ENCODE measurements around the gene TPR. TPM values are rescaled to one million over a fixed set of nuclear protein-coding genes. Genes with fewer than 3 reads are reported as not detected.

Gene TPR
- total RNA-seq, 3 donors from 2014 or later (not counting 1 experiment from before 2014, with no cell fraction given), result 96.8 to 137 (median 116) TPM

DNA sequence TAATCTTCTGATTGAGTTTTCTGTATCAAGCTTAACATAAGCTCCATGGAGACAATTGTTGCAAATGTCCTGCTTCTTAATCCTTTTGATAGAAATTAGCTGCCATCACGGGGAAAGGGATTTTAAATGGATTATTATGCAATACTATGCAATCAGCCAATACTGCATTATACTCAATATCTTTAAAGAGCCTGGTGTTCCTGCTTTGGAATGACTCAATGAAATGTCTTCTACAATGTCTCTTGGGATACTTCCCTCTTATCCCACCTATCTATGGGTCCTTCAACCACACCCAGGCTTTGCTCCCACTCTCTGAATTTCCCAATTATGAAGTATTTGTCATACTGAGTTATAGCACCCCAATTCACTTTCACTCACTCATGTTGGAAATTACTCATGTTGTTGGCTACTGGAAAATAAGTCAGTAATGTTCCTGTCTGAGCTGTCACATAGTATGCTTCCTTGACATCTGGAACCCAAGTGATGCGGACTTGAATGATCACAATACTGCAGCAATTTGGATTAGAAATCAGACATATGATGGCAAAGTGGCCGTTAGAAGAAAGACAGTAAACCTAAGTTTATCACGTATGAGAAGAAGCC, 85.0 kb downstream of the TPR start:
- H3K27me3 ChIP-seq (ENCODE audit: control insufficient read depth, insufficient read depth, low read length), result no peaks in the 10 kb centered on the region
- intact Hi-C loops (cut with micrococcal nuclease), result no loop called here
- no peaks in the 10 kb centered on the region for H3K9me3 Mint-ChIP-seq
- WGBS (ENCODE audit: insufficient coverage), result 95% methylated on average over 3 of the region's 4 CpGs
- no peaks in the 10 kb centered on the region for H3K4me1 ChIP-seq (ENCODE audit: control insufficient read depth, insufficient read depth, low read length)
- TF ChIP-seq, protein P1, sequence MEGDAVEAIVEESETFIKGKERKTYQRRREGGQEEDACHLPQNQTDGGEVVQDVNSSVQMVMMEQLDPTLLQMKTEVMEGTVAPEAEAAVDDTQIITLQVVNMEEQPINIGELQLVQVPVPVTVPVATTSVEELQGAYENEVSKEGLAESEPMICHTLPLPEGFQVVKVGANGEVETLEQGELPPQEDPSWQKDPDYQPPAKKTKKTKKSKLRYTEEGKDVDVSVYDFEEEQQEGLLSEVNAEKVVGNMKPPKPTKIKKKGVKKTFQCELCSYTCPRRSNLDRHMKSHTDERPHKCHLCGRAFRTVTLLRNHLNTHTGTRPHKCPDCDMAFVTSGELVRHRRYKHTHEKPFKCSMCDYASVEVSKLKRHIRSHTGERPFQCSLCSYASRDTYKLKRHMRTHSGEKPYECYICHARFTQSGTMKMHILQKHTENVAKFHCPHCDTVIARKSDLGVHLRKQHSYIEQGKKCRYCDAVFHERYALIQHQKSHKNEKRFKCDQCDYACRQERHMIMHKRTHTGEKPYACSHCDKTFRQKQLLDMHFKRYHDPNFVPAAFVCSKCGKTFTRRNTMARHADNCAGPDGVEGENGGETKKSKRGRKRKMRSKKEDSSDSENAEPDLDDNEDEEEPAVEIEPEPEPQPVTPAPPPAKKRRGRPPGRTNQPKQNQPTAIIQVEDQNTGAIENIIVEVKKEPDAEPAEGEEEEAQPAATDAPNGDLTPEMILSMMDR (IDR thresholded peaks at IDR 0.05), result no peak
- H3K36me3 ChIP-seq (ENCODE audit: control insufficient read depth, insufficient read depth, low read length), result no peaks in the 10 kb centered on the region
- DNase-seq (no peak), ATAC-seq (no peak)
- peaks cover 15 to 26% of the 10 kb centered on the region in 2 donors for H3K27me3 Mint-ChIP-seq (ENCODE audit: low read depth in 2 of 2)
- H3K4me3 Mint-ChIP-seq, result no peak overlapping the region
- H3K36me3 Mint-ChIP-seq, result no peaks in the 10 kb centered on the region
- no peaks in the 10 kb centered on the region for H3K9me3 ChIP-seq (ENCODE audit: control insufficient read depth, insufficient read depth, low read length)
- H3K27ac ChIP-seq (ENCODE audit: low read length), result no peak overlapping the region
- H3K4me1 Mint-ChIP-seq, result no peaks in the 10 kb centered on the region
- H3K4me3 ChIP-seq (ENCODE audit: low read length), result no peak overlapping the region
- no peak overlapping the region for H3K27ac Mint-ChIP-seq

GRCh38 chr1:186286615-186287315, 88.3 kb downstream of the TPR start:
- WGBS (ENCODE audit: insufficient coverage), result 92% methylated on average over 4 of the region's 7 CpGs
- Histone ChIP-seq H3K36me3 (ENCODE audit: control insufficient read depth, insufficient read depth, low read length) (no peaks in the 10 kb centered on the region), H3K27me3 (ENCODE audit: control insufficient read depth, insufficient read depth, low read length) (no peaks in the 10 kb centered on the region), H3K4me3 (ENCODE audit: low read length) (no peak overlapping the region), H3K4me1 (ENCODE audit: control insufficient read depth, insufficient read depth, low read length) (no peaks in the 10 kb centered on the region), H3K27ac (ENCODE audit: low read length) (no peak overlapping the region), H3K9me3 (ENCODE audit: control insufficient read depth, insufficient read depth, low read length) (no peaks in the 10 kb centered on the region)
- Mint-ChIP-seq H3K4me1 (no peaks in the 10 kb centered on the region), H3K4me3 (no peak overlapping the region), H3K27me3 (ENCODE audit: low read depth in 2 of 2) (peaks cover 17 to 18% of the 10 kb centered on the region in 2 donors), H3K9me3 (no peaks in the 10 kb centered on the region), H3K27ac (no peak overlapping the region), H3K36me3 (no peaks in the 10 kb centered on the region)
- TF ChIP-seq, protein P1 (IDR thresholded peaks at IDR 0.05), result no peak
- ATAC-seq (no peak), DNase-seq (no peak)
- intact Hi-C loops (cut with micrococcal nuclease), result no loop called here

GRCh38 chr1:186283374-186283773, 91.7 kb downstream of the TPR start:
- Mint-ChIP-seq H3K36me3 (no peaks in the 10 kb centered on the region), H3K27me3 (ENCODE audit: low read depth in 2 of 2) (peaks cover 16 to 24% of the 10 kb centered on the region in 2 donors), H3K27ac (no peak overlapping the region), H3K4me3 (no peak overlapping the region), H3K4me1 (no peaks in the 10 kb centered on the region), H3K9me3 (no peaks in the 10 kb centered on the region)
- H3K9me3 ChIP-seq (ENCODE audit: control insufficient read depth, insufficient read depth, low read length), result no peaks in the 10 kb centered on the region
- H3K4me1 ChIP-seq (ENCODE audit: control insufficient read depth, insufficient read depth, low read length), result no peaks in the 10 kb centered on the region
- no peaks in the 10 kb centered on the region for H3K36me3 ChIP-seq (ENCODE audit: control insufficient read depth, insufficient read depth, low read length)
- H3K27ac ChIP-seq (ENCODE audit: low read length), result no peak overlapping the region
- H3K27me3 ChIP-seq (ENCODE audit: control insufficient read depth, insufficient read depth, low read length), result no peaks in the 10 kb centered on the region
- DNase-seq (no peak), ATAC-seq (no peak)
- intact Hi-C loops (cut with micrococcal nuclease), result no loop called here
- no peak overlapping the region for H3K4me3 ChIP-seq (ENCODE audit: low read length)
- TF ChIP-seq, protein P1 (IDR thresholded peaks at IDR 0.05), result no peak
- 88% methylated on average over 2 of the region's 3 CpGs for WGBS (ENCODE audit: insufficient coverage)

Measured in natural killer cell (primary cell).